IPS-15b (cell line): Measurements from ENCODE around the gene EPS15.
A peak's percentile ranks its signal among the peaks of the same experiment; 100 is the strongest.

ENCODE experiments used
- H3K27me3 ChIP-seq: one replicate; pipeline ENCODE4 v1.6.1; 2013; ENCODE audit warnings: low read length; ENCODE audit not compliant: control insufficient read depth, insufficient read depth
- H3K36me3 ChIP-seq: one replicate; pipeline ENCODE4 v1.6.1; 2013; ENCODE audit warnings: low read length; ENCODE audit not compliant: control insufficient read depth, insufficient read depth
- H3K4me1 ChIP-seq: one replicate; pipeline ENCODE4 v1.6.1; 2013; ENCODE audit warnings: mild to moderate bottlenecking, low read length; ENCODE audit not compliant: control insufficient read depth, insufficient read depth
- H3K4me3 ChIP-seq: one replicate; pipeline ENCODE4 v1.5.1; 2013; ENCODE audit warnings: low read depth, low read length
- H3K9ac ChIP-seq: one replicate; pipeline ENCODE4 v1.6.1; 2013; ENCODE audit warnings: low read depth, mild to moderate bottlenecking, low read length
- H3K9me3 ChIP-seq: one replicate; pipeline ENCODE4 v1.6.1; 2013; ENCODE audit warnings: mild to moderate bottlenecking, low read length; ENCODE audit not compliant: control insufficient read depth, insufficient read depth

The EPS15 gene

GRCh38 chr1:51433269-51433971 is 85.6 kb downstream of the EPS15 start:
- Histone ChIP-seq H3K36me3 (no peaks in the 10 kb centered on the region), H3K27me3 (no peaks in the 10 kb centered on the region), H3K4me3 (no peak overlapping the region), H3K9me3 (no peaks in the 10 kb centered on the region), H3K9ac (no peak overlapping the region), H3K4me1 (no peaks in the 10 kb centered on the region)

- no peak overlapping the region for H3K9ac ChIP-seq
- no peaks in the 10 kb centered on the region for H3K4me1 ChIP-seq
- no peaks in the 10 kb centered on the region for H3K9me3 ChIP-seq
- H3K4me3 ChIP-seq: no peak overlapping the region
- H3K27me3 ChIP-seq: no peaks in the 10 kb centered on the region
- H3K36me3 ChIP-seq: no peaks in the 10 kb centered on the region
Measured at GRCh38 chr1:51432146-51432545, 86.9 kb downstream of the EPS15 start.

GRCh38 chr1:51427438-51427837 is 91.6 kb downstream of the EPS15 start:
- no peaks in the 10 kb centered on the region for H3K27me3 ChIP-seq
- no peak overlapping the region for H3K4me3 ChIP-seq
- no peaks in the 10 kb centered on the region for H3K36me3 ChIP-seq
- H3K4me1 ChIP-seq: peaks cover 16% of the 10 kb centered on the region
- no peak overlapping the region for H3K9ac ChIP-seq
- no peaks in the 10 kb centered on the region for H3K9me3 ChIP-seq

- H3K9me3 ChIP-seq: no peaks in the 10 kb centered on the region
- H3K27me3 ChIP-seq: no peaks in the 10 kb centered on the region
- H3K4me3 ChIP-seq: no peak overlapping the region
- no peaks in the 10 kb centered on the region for H3K36me3 ChIP-seq
- H3K9ac ChIP-seq: no peak overlapping the region
- H3K4me1 ChIP-seq: peaks cover 24% of the 10 kb centered on the region
Measured at GRCh38 chr1:51425955-51426354, 93.1 kb downstream of the EPS15 start.

- Histone ChIP-seq H3K27me3 (no peaks in the 10 kb centered on the region), H3K36me3 (no peaks in the 10 kb centered on the region), H3K9me3 (no peaks in the 10 kb centered on the region), H3K4me1 (peaks cover 26% of the 10 kb centered on the region), H3K9ac (no peak overlapping the region), H3K4me3 (no peak overlapping the region)
Measured at GRCh38 chr1:51425273-51425672, 93.8 kb downstream of the EPS15 start.

GRCh38 chr1:51423073-51423821 is 95.8 kb downstream of the EPS15 start:
- Histone ChIP-seq H3K27me3 (no peaks in the 10 kb centered on the region), H3K4me1 (peaks cover 26% of the 10 kb centered on the region), H3K9ac (no peak overlapping the region), H3K9me3 (no peaks in the 10 kb centered on the region), H3K36me3 (no peaks in the 10 kb centered on the region), H3K4me3 (peak overlapping the region; percentile 27)

- Histone ChIP-seq H3K9me3 (no peaks in the 10 kb centered on the region), H3K4me1 (peaks cover 26% of the 10 kb centered on the region), H3K27me3 (no peaks in the 10 kb centered on the region), H3K4me3 (peak overlapping the region; percentile 27), H3K36me3 (no peaks in the 10 kb centered on the region), H3K9ac (no peak overlapping the region)
Measured at GRCh38 chr1:51422367-51423072, 96.5 kb downstream of the EPS15 start.

GRCh38 chr1:51421964-51422363 is 97.1 kb downstream of the EPS15 start:
- H3K9ac ChIP-seq: no peak overlapping the region
- no peaks in the 10 kb centered on the region for H3K27me3 ChIP-seq
- no peaks in the 10 kb centered on the region for H3K9me3 ChIP-seq
- H3K36me3 ChIP-seq: no peaks in the 10 kb centered on the region
- peak overlapping the region; percentile 14 for H3K4me3 ChIP-seq
- peaks cover 26% of the 10 kb centered on the region for H3K4me1 ChIP-seq

- H3K9ac ChIP-seq: no peak overlapping the region
- peak overlapping the region; percentile 14 for H3K4me3 ChIP-seq
- no peaks in the 10 kb centered on the region for H3K9me3 ChIP-seq
Measured at GRCh38 chr1:51420867-51421627, 98.0 kb downstream of the EPS15 start.

GRCh38 chr1:51418384-51418959 is 100.6 kb downstream of the EPS15 start:
- H3K9ac ChIP-seq: no peak overlapping the region
- H3K27me3 ChIP-seq: no peaks in the 10 kb centered on the region
- peaks cover 19% of the 10 kb centered on the region for H3K4me1 ChIP-seq
- no peaks in the 10 kb centered on the region for H3K36me3 ChIP-seq
- H3K9me3 ChIP-seq: no peaks in the 10 kb centered on the region
- H3K4me3 ChIP-seq: no peak overlapping the region

More at GRCh38 chr1:51420867-51421627, 98.0 kb downstream of the EPS15 start:
- Histone ChIP-seq H3K36me3 (no peaks in the 10 kb centered on the region), H3K27me3 (no peaks in the 10 kb centered on the region), H3K4me1 (peaks cover 26% of the 10 kb centered on the region)
